NCI-H146 treated with DMSO at 0.1 percent for 48 hours (cell line): ENCODE results near the gene TESMIN.
A peak's percentile ranks its signal among the peaks of the same experiment; 100 is the strongest.

ENCODE experiments used
- DNase-seq: peaks from one replicate; lab custom pipeline; 2025; ENCODE audit not compliant: unreplicated experiment; lab: John Stamatoyannopoulos, UW

The TESMIN gene

GRCh38 chr11:68661697-68662603 lies 89.4 kb downstream of the TESMIN start:
- no peak for DNase-seq

- no peak for DNase-seq
Observed at GRCh38 chr11:68661014-68661413, 90.3 kb downstream of the TESMIN start.

- no peak for DNase-seq
Observed at GRCh38 chr11:68660066-68660810, 91.1 kb downstream of the TESMIN start.

- peak; percentile 86 for DNase-seq
Observed at GRCh38 chr11:68659158-68659921, 92.0 kb downstream of the TESMIN start.

- no peak for DNase-seq
Observed at GRCh38 chr11:68658661-68659060, 92.7 kb downstream of the TESMIN start.

GRCh38 chr11:68658097-68658496 lies 93.2 kb downstream of the TESMIN start:
- DNase-seq = no peak
